Measurements from ENCODE around the gene EVI2B. TPM values are rescaled to one million over a fixed set of nuclear protein-coding genes. Genes with fewer than 3 reads are reported as not detected.

EVI2B gene
- total RNA-seq, 5 donors from 2014 or later (not counting 1 experiment from before 2014, with no cell fraction given): 86.2 to 130 (median 111) TPM

- Mint-ChIP-seq H3K4me1 (no peaks in the 10 kb centered on the region), H3K27ac (no peak overlapping the region), H3K36me3 (peaks cover 41% of the 10 kb centered on the region), H3K27me3 (no peaks in the 10 kb centered on the region), H3K4me3 (no peak overlapping the region), H3K9me3 (no peaks in the 10 kb centered on the region)
- ChIA-PET POLR2A (interaction anchor here (0.6 to 1.1 kb wide), 4 partner anchors 12 to 1478 kb away, joined by 3 to 11 read pairs (median 5); no protein-coding TSS in a partner anchor), CTCF (interaction anchor here in 1 of 2 donors (0.6 to 1.1 kb wide), 3 partner anchors 20 to 114 kb away, joined by 3 to 5 read pairs (median 3); no protein-coding TSS in a partner anchor)
- Histone ChIP-seq H3K9me3 (no peaks in the 10 kb centered on the region), H3K4me3 (ENCODE audit: control insufficient read depth in 1 of 2, extremely low read depth in 1 of 2, low read length in 1 of 2) (no peak overlapping the region), H3K36me3 (ENCODE audit: control insufficient read depth in 2 of 2, extremely low read depth in 1 of 2, insufficient read depth in 1 of 2, low read length in 1 of 2) (peaks cover 0 to 25% of the 10 kb centered on the region in 2 donors), H3K27ac (ENCODE audit: low read length) (no peak overlapping the region), H3K4me1 (ENCODE audit: control insufficient read depth in 1 of 2, extremely low read depth in 1 of 2, insufficient read depth in 2 of 2, low read length in 2 of 2) (no peaks in the 10 kb centered on the region), H3K27me3 (replicated peaks in 1 of 2; ENCODE audit: control insufficient read depth in 2 of 2, extremely low read depth in 1 of 2, insufficient read depth in 2 of 2, low read length in 1 of 2) (no peaks in the 10 kb centered on the region)
- WGBS (ENCODE audit: insufficient coverage): 92% methylated on average over 3 of the region's 6 CpGs
- ATAC-seq (replicated peaks in 1 of 4) (no peak), DNase-seq (no peak)
These were observed 26.2 kb upstream of the EVI2B start for GRCh38 chr17:31339906-31340661.

GRCh38 chr17:31329221-31329620 lies 15.4 kb upstream of the EVI2B start:
- Histone ChIP-seq H3K9me3 (no peaks in the 10 kb centered on the region), H3K36me3 (ENCODE audit: control insufficient read depth in 2 of 2, extremely low read depth in 1 of 2, insufficient read depth in 1 of 2, low read length in 1 of 2) (peaks cover 6 to 20% of the 10 kb centered on the region in 2 donors), H3K27ac (ENCODE audit: low read length) (no peak overlapping the region), H3K27me3 (replicated peaks in 1 of 2; ENCODE audit: control insufficient read depth in 2 of 2, extremely low read depth in 1 of 2, insufficient read depth in 2 of 2, low read length in 1 of 2) (no peaks in the 10 kb centered on the region), H3K4me3 (ENCODE audit: control insufficient read depth in 1 of 2, extremely low read depth in 1 of 2, low read length in 1 of 2) (no peak overlapping the region), H3K4me1 (ENCODE audit: control insufficient read depth in 1 of 2, extremely low read depth in 1 of 2, insufficient read depth in 2 of 2, low read length in 2 of 2) (no peaks in the 10 kb centered on the region)
- H3K27ac Mint-ChIP-seq: no peak overlapping the region
- H3K9me3 Mint-ChIP-seq: no peaks in the 10 kb centered on the region
- H3K4me3 Mint-ChIP-seq: no peak overlapping the region
- H3K4me1 Mint-ChIP-seq: peaks cover 0 to 8% (median 4%) of the 10 kb centered on the region in 3 donors
- no peak for DNase-seq
- ChIA-PET CTCF (interaction anchor here in 1 of 2 donors (0.6 kb wide), 1 partner anchor 18 kb away, joined by 16 read pairs; no protein-coding TSS in a partner anchor), POLR2A (interaction anchor here in 1 of 2 donors (0.6 kb wide), 1 partner anchor 14 kb away, joined by 3 read pairs; no protein-coding TSS in a partner anchor)
- ATAC-seq (replicated peaks in 1 of 4): no peak
- H3K36me3 Mint-ChIP-seq: peaks cover 37% of the 10 kb centered on the region
- no peaks in the 10 kb centered on the region for H3K27me3 Mint-ChIP-seq

GRCh38 chr17:31328160-31328535 lies 14.3 kb upstream of the EVI2B start:
- Histone ChIP-seq H3K27ac (ENCODE audit: low read length) (no peak overlapping the region), H3K36me3 (ENCODE audit: control insufficient read depth in 2 of 2, extremely low read depth in 1 of 2, insufficient read depth in 1 of 2, low read length in 1 of 2) (peaks cover 6 to 20% of the 10 kb centered on the region in 2 donors), H3K4me1 (ENCODE audit: control insufficient read depth in 1 of 2, extremely low read depth in 1 of 2, insufficient read depth in 2 of 2, low read length in 2 of 2) (no peaks in the 10 kb centered on the region), H3K27me3 (replicated peaks in 1 of 2; ENCODE audit: control insufficient read depth in 2 of 2, extremely low read depth in 1 of 2, insufficient read depth in 2 of 2, low read length in 1 of 2) (no peaks in the 10 kb centered on the region), H3K9me3 (no peaks in the 10 kb centered on the region), H3K4me3 (ENCODE audit: control insufficient read depth in 1 of 2, extremely low read depth in 1 of 2, low read length in 1 of 2) (no peak overlapping the region)
- Mint-ChIP-seq H3K4me3 (no peak overlapping the region), H3K4me1 (peaks cover 7 to 13% (median 11%) of the 10 kb centered on the region in 3 donors), H3K27ac (no peak overlapping the region), H3K27me3 (no peaks in the 10 kb centered on the region), H3K36me3 (peaks cover 37% of the 10 kb centered on the region), H3K9me3 (no peaks in the 10 kb centered on the region)
- CTCF ChIA-PET: no interaction called here
- DNase-seq (no peak), ATAC-seq (replicated peaks in 1 of 4) (no peak)
- POLR2A ChIA-PET: interaction anchor here in 1 of 2 donors (0.5 to 1.0 kb wide), 2 partner anchors 12 to 35 kb away, joined by 3 to 6 read pairs; no protein-coding TSS in a partner anchor

GRCh38 chr17:31327534-31328159 lies 13.8 kb upstream of the EVI2B start:
- ATAC-seq (replicated peaks in 1 of 4) (no peak), DNase-seq (no peak)
- Mint-ChIP-seq H3K4me1 (peaks cover 7 to 16% (median 14%) of the 10 kb centered on the region in 3 donors), H3K27ac (no peak overlapping the region), H3K4me3 (no peak overlapping the region), H3K36me3 (peaks cover 37% of the 10 kb centered on the region), H3K9me3 (no peaks in the 10 kb centered on the region), H3K27me3 (no peaks in the 10 kb centered on the region)
- H3K4me3 ChIP-seq (ENCODE audit: control insufficient read depth in 1 of 2, extremely low read depth in 1 of 2, low read length in 1 of 2): no peak overlapping the region
- ChIA-PET CTCF (no interaction called here), POLR2A (interaction anchor here in 1 of 2 donors (1.0 kb wide), 1 partner anchor 35 kb away, joined by 3 read pairs; no protein-coding TSS in a partner anchor)
- no peaks in the 10 kb centered on the region for H3K9me3 ChIP-seq
- H3K27ac ChIP-seq (ENCODE audit: low read length): no peak overlapping the region
- peaks cover 6 to 20% of the 10 kb centered on the region in 2 donors for H3K36me3 ChIP-seq (ENCODE audit: control insufficient read depth in 2 of 2, extremely low read depth in 1 of 2, insufficient read depth in 1 of 2, low read length in 1 of 2)
- no peaks in the 10 kb centered on the region for H3K4me1 ChIP-seq (ENCODE audit: control insufficient read depth in 1 of 2, extremely low read depth in 1 of 2, insufficient read depth in 2 of 2, low read length in 2 of 2)
- WGBS (ENCODE audit: insufficient coverage): 100% methylated on average over 5 of the region's 12 CpGs
- H3K27me3 ChIP-seq (replicated peaks in 1 of 2; ENCODE audit: control insufficient read depth in 2 of 2, extremely low read depth in 1 of 2, insufficient read depth in 2 of 2, low read length in 1 of 2): no peaks in the 10 kb centered on the region

- Histone ChIP-seq H3K36me3 (ENCODE audit: control insufficient read depth in 2 of 2, extremely low read depth in 1 of 2, insufficient read depth in 1 of 2, low read length in 1 of 2) (peaks cover 6 to 16% of the 10 kb centered on the region in 2 donors), H3K9me3 (no peaks in the 10 kb centered on the region), H3K27me3 (replicated peaks in 1 of 2; ENCODE audit: control insufficient read depth in 2 of 2, extremely low read depth in 1 of 2, insufficient read depth in 2 of 2, low read length in 1 of 2) (no peaks in the 10 kb centered on the region), H3K4me1 (ENCODE audit: control insufficient read depth in 1 of 2, extremely low read depth in 1 of 2, insufficient read depth in 2 of 2, low read length in 2 of 2) (peaks cover 7 to 9% of the 10 kb centered on the region in 2 experiments), H3K4me3 (ENCODE audit: control insufficient read depth in 1 of 2, extremely low read depth in 1 of 2, low read length in 1 of 2) (no peak overlapping the region), H3K27ac (ENCODE audit: low read length) (no peak overlapping the region)
- peak overlapping the region; percentile 29 to 76 for H3K27ac Mint-ChIP-seq
- no peaks in the 10 kb centered on the region for H3K9me3 Mint-ChIP-seq
- H3K4me1 Mint-ChIP-seq: peaks cover 20 to 26% (median 23%) of the 10 kb centered on the region in 3 donors
- no peak for ATAC-seq (replicated peaks in 1 of 4)
- H3K27me3 Mint-ChIP-seq: no peaks in the 10 kb centered on the region
- no peak for DNase-seq
- CTCF ChIA-PET: no interaction called here
- POLR2A ChIA-PET: no interaction called here
- no peak overlapping the region for H3K4me3 Mint-ChIP-seq
- peaks cover 30% of the 10 kb centered on the region for H3K36me3 Mint-ChIP-seq
These were observed 9.7 kb upstream of the EVI2B start for GRCh38 chr17:31323551-31323950.

GRCh38 chr17:31321966-31322365 lies 8.1 kb upstream of the EVI2B start:
- peak overlapping the region; percentile 76 to 89 (median 87) for H3K4me3 Mint-ChIP-seq
- H3K27me3 Mint-ChIP-seq: no peaks in the 10 kb centered on the region
- H3K27ac Mint-ChIP-seq: peak overlapping the region; percentile 95
- WGBS (ENCODE audit: insufficient coverage): 0% methylated on average over 1 of the region's 4 CpGs
- peak in 14 of 35 experiments; percentile 13 to 63 (median 23) for DNase-seq
- Histone ChIP-seq H3K27me3 (replicated peaks in 1 of 2; ENCODE audit: control insufficient read depth in 2 of 2, extremely low read depth in 1 of 2, insufficient read depth in 2 of 2, low read length in 1 of 2) (no peaks in the 10 kb centered on the region), H3K9me3 (no peaks in the 10 kb centered on the region), H3K27ac (ENCODE audit: low read length) (peak overlapping the region; percentile 88), H3K4me3 (ENCODE audit: control insufficient read depth in 1 of 2, extremely low read depth in 1 of 2, low read length in 1 of 2) (peak overlapping the region in 1 of 2 donors; percentile 75), H3K4me1 (ENCODE audit: control insufficient read depth in 1 of 2, extremely low read depth in 1 of 2, insufficient read depth in 2 of 2, low read length in 2 of 2) (peaks cover 7 to 17% of the 10 kb centered on the region in 2 experiments), H3K36me3 (ENCODE audit: control insufficient read depth in 2 of 2, extremely low read depth in 1 of 2, insufficient read depth in 1 of 2, low read length in 1 of 2) (peaks cover 6 to 10% of the 10 kb centered on the region in 2 donors)
- H3K9me3 Mint-ChIP-seq: no peaks in the 10 kb centered on the region
- H3K36me3 Mint-ChIP-seq: peaks cover 27% of the 10 kb centered on the region
- H3K4me1 Mint-ChIP-seq: peaks cover 23 to 32% (median 29%) of the 10 kb centered on the region in 3 donors
- CTCF ChIA-PET: interaction anchor here in 1 of 2 donors (1.0 to 3.4 kb wide), 3 partner anchors 9 to 55 kb away, joined by 3 to 23 read pairs (median 3); partner anchors contain the start of gene EVI2B
- ATAC-seq (replicated peaks in 1 of 4): peak; percentile 31 to 51 (median 36)
- POLR2A ChIA-PET: interaction anchor here (0.5 to 1.4 kb wide), 8 partner anchors 9 to 503 kb away, joined by 3 to 6 read pairs (median 4); no protein-coding TSS in a partner anchor

All from T-cell (primary cell).